RWPE2 (cell line): ENCODE results near the gene CTSL.

Source experiments
- ATAC-seq: fragments of 200-7000 bp; cut with Tn5 transposase; 3 replicates; pipeline ENCODE4 v1.9.1; 2021; ENCODE audit warnings: low read depth
- DNase-seq: peaks from one replicate; pipeline ENCODE4 v3.0.0-alpha.2; 2020; ENCODE audit warnings: low spot score
- H3K27ac ChIP-seq: fragments of 450-650 bp; 2 replicates; pipeline ENCODE4 v1.5.1; 2017; ENCODE audit warnings: mild to moderate bottlenecking; ENCODE audit not compliant: poor library complexity, severe bottlenecking
- H3K27me3 ChIP-seq: fragments of 250-450 bp; sonication (Bioruptor Pico); 2 replicates; pipeline ENCODE4 v1.5.1; 2021; ENCODE audit warnings: mild to moderate bottlenecking, moderate library complexity; ENCODE audit not compliant: insufficient read depth, poor library complexity, severe bottlenecking
- H3K36me3 ChIP-seq: fragments of 250-450 bp; sonication (Bioruptor Pico); 2 replicates; pipeline ENCODE4 v1.5.1; 2020; ENCODE audit warnings: low read depth, mild to moderate bottlenecking, moderate library complexity
- H3K4me1 ChIP-seq: fragments of 250-450 bp; sonication (Bioruptor Pico); 2 replicates; pipeline ENCODE4 v1.5.1; 2021; ENCODE audit warnings: mild to moderate bottlenecking, moderate library complexity; ENCODE audit not compliant: insufficient read depth, poor library complexity, severe bottlenecking
- H3K4me3 ChIP-seq: fragments of 250-450 bp; sonication (Bioruptor Pico); 2 replicates; pipeline ENCODE4 v1.5.1; 2021; ENCODE audit warnings: mild to moderate bottlenecking, moderate library complexity; ENCODE audit not compliant: severe bottlenecking
- H3K9me3 ChIP-seq: fragments of 250-450 bp; sonication (Bioruptor Pico); 2 replicates; pipeline ENCODE4 v1.5.1; 2021; ENCODE audit warnings: mild to moderate bottlenecking, moderate library complexity; ENCODE audit not compliant: severe bottlenecking
- TF ChIP-seq, protein P1 (sequence below): fragments of 450-650 bp; IDR thresholded peaks from one replicate; pipeline ENCODE4 v1.5.1; 2017; ENCODE audit warnings: mild to moderate bottlenecking, moderate library complexity; ENCODE audit not compliant: poor library complexity, severe bottlenecking

CTSL gene

DNA sequence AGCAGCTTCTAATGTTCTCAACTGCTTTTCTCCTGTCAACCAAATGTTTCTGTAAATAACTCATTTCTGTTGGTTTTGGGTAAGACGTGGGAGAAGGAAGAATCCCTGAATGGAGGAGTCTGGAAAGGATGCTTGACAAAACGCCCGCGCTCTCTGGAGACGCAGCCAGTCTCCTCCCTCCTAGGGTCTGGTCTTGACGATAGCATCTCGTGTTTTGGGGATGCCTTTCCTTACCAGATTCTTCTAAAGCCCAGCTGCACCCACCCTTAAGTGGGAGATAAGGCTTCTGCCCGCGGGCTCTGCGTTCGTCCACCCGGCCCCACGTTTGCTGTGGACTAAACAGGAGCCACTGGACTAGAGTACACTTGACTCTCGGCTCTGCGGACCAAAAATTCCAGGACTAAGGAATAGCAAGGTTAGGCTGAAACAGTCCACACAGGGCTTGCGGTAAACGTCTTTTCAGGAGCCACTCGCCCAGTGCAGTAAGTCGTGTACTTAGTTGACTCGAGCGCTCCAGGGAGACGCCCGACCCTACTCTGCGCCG is 491 bp upstream of the CTSL start:
- TF ChIP-seq, protein P1, sequence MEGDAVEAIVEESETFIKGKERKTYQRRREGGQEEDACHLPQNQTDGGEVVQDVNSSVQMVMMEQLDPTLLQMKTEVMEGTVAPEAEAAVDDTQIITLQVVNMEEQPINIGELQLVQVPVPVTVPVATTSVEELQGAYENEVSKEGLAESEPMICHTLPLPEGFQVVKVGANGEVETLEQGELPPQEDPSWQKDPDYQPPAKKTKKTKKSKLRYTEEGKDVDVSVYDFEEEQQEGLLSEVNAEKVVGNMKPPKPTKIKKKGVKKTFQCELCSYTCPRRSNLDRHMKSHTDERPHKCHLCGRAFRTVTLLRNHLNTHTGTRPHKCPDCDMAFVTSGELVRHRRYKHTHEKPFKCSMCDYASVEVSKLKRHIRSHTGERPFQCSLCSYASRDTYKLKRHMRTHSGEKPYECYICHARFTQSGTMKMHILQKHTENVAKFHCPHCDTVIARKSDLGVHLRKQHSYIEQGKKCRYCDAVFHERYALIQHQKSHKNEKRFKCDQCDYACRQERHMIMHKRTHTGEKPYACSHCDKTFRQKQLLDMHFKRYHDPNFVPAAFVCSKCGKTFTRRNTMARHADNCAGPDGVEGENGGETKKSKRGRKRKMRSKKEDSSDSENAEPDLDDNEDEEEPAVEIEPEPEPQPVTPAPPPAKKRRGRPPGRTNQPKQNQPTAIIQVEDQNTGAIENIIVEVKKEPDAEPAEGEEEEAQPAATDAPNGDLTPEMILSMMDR, result no peak
- DNase-seq, result no peak
- H3K4me3 ChIP-seq, result peak overlapping the region; percentile 52

DNA sequence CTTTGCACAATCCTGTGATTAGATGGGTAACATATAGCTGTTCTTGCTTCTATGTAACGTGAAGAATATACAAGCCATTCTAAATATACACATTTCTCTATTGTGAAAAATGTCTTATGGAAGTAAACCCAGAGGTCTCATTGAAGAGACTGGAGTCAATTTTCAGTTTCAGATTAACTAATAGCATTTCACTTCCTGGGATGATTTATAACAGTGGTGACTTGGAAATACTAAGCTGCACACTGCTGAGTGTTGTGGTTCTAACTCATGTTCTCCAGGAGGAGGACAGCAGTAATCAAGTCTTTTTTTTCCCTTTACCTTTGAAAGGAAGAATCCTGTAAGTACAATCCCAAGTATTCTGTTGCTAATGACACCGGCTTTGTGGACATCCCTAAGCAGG is 3.3 kb downstream of the CTSL start:
- Histone ChIP-seq H3K4me1 (peaks cover 6% of the 10 kb centered on the region), H3K27me3 (no peaks in the 10 kb centered on the region), H3K9me3 (no peaks in the 10 kb centered on the region), H3K36me3 (peaks cover 40% of the 10 kb centered on the region), H3K4me3 (no peak overlapping the region), H3K27ac (no peak overlapping the region)
- DNase-seq (no peak), ATAC-seq (no peak)
- TF ChIP-seq, protein P1, result no peak

More for the DNA sequence above, 491 bp upstream of the CTSL start:
- Histone ChIP-seq H3K9me3 (no peaks in the 10 kb centered on the region), H3K27me3 (no peaks in the 10 kb centered on the region), H3K36me3 (peaks cover 29% of the 10 kb centered on the region), H3K4me1 (peaks cover 6% of the 10 kb centered on the region), H3K27ac (peak overlapping the region; percentile 42)
- ATAC-seq, result peak; percentile 45

DNA sequence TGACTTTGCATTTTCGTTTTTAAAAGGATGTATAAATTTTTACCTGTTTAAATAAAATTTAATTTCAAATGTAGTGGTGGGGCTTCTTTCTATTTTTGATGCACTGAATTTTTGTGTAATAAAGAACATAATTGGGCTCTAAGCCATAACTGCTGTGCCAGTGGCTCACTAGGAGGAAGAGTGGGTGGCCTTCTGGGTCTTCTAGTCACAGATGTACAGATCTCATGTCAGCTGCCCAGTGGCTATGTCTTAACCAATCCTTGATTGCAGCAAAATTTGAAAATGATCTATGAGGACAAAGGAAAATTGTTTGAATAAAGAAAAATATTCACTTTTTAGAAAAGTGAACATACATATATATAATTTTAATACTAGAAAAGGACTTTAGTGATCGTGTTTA is 5.4 kb downstream of the CTSL start:
- peaks cover 40% of the 10 kb centered on the region for H3K36me3 ChIP-seq
- no peaks in the 10 kb centered on the region for H3K9me3 ChIP-seq
- H3K27ac ChIP-seq, result no peak overlapping the region
- H3K27me3 ChIP-seq, result no peaks in the 10 kb centered on the region
- TF ChIP-seq, protein P1, result no peak
- H3K4me3 ChIP-seq, result no peak overlapping the region
- DNase-seq (no peak), ATAC-seq (no peak)
- H3K4me1 ChIP-seq, result peaks cover 6% of the 10 kb centered on the region

DNA sequence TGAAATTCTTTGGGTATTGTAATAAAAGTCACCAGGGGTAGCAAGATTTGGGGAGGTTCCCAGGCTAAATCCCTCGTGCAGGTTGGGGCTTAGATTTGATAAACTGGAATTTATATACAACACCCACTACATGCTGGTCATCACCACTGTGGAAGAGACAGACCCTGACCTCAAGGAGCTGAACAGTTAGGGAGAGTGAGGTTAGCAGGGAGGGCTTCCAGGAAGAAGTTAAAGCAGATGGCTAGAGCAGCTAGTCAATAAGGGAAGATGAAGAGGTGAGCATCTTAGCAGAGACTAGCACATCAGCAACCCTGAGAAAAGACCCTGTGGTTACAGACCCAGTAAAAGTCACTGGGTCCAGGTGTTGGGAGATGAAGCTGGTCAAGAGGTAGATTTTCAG is 6.4 kb downstream of the CTSL start:
- no peak for DNase-seq

DNA sequence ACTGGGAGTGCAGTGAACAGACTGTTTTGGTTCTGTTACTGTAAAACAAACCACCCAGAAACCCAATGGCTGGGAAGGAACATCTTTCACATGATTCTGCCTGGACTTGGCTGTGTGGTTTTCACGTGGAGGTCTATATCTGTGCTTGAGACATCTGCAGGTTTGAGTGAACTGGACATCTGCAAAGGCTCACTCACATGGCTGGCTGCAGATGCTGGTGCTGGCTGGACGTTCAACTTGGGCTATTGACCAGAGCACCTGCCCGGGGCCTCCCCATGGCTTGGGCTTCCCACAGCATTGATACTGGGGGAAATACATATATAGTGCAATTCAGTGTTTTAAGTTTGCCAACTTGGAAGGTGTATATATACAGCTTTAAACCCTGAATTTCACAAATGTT is 6.8 kb downstream of the CTSL start:
- Histone ChIP-seq H3K27ac (no peak overlapping the region), H3K27me3 (no peaks in the 10 kb centered on the region), H3K4me1 (no peaks in the 10 kb centered on the region), H3K4me3 (no peak overlapping the region), H3K36me3 (peaks cover 37% of the 10 kb centered on the region), H3K9me3 (no peaks in the 10 kb centered on the region)
- DNase-seq (no peak), ATAC-seq (no peak)
- TF ChIP-seq, protein P1, result no peak

More for the DNA sequence above, 6.4 kb downstream of the CTSL start:
- peaks cover 2% of the 10 kb centered on the region for H3K4me1 ChIP-seq
- H3K4me3 ChIP-seq, result no peak overlapping the region
- peaks cover 40% of the 10 kb centered on the region for H3K36me3 ChIP-seq
- no peak overlapping the region for H3K27ac ChIP-seq
- ATAC-seq, result no peak
- TF ChIP-seq, protein P1, result no peak
- no peaks in the 10 kb centered on the region for H3K9me3 ChIP-seq
- no peaks in the 10 kb centered on the region for H3K27me3 ChIP-seq
